Skeletal muscle tissue (tissue), 4 donors: ENCODE data around the gene NFATC4. TPM values are rescaled to one million over a fixed set of nuclear protein-coding genes. Genes with fewer than 3 reads are reported as not detected.

Experiments
- H3K27ac ChIP-seq: one replicate; pipeline ENCODE4 v1.7.0; 2013; ENCODE audit warnings: mild to moderate bottlenecking, low read depth, low read length, inconsistent platforms
- H3K27me3 ChIP-seq, 3 donors: one replicate each; pipeline ENCODE4 v1.7.0; 2013; ENCODE audit warnings: low read length in 3 of 3; ENCODE audit not compliant: control insufficient read depth in 3 of 3, insufficient read depth in 3 of 3
- H3K36me3 ChIP-seq, 3 donors: one replicate each; pipeline ENCODE4 v1.7.0; 2013; ENCODE audit warnings: low read length in 3 of 3; ENCODE audit not compliant: control insufficient read depth in 3 of 3, insufficient read depth in 3 of 3
- H3K4me1 ChIP-seq, 3 donors: one replicate each; pipeline ENCODE4 v1.7.0; 2013; ENCODE audit warnings: low read length in 3 of 3, mild to moderate bottlenecking in 3 of 3; ENCODE audit not compliant: control insufficient read depth in 3 of 3, insufficient read depth in 3 of 3
- H3K4me3 ChIP-seq, 3 donors: one replicate each; pipeline ENCODE4 v1.7.0; 2013; ENCODE audit warnings: low read length in 3 of 3
- H3K9ac ChIP-seq, 3 donors: one replicate each; pipeline ENCODE4 v1.7.0; 2013; ENCODE audit warnings: low read length in 3 of 3, mild to moderate bottlenecking in 3 of 3, moderate library complexity in 2 of 3, low read depth in 1 of 3
- H3K9me3 ChIP-seq, 3 donors: one replicate each; pipeline ENCODE4 v1.7.0; 2013; ENCODE audit warnings: low read length in 3 of 3; ENCODE audit not compliant: control insufficient read depth in 3 of 3
- total RNA-seq: library from RNA; depleted of rRNA; stranded (reverse); fragments of >200 nt; gene quantifications from one replicate; pipeline ENCODE4 v1.2.3, GENCODE V29; 2014
- donor health status: Osteomylitis.

Gene NFATC4
- total RNA-seq, 1 donor from 2014 or later, result 21.4 TPM

DNA sequence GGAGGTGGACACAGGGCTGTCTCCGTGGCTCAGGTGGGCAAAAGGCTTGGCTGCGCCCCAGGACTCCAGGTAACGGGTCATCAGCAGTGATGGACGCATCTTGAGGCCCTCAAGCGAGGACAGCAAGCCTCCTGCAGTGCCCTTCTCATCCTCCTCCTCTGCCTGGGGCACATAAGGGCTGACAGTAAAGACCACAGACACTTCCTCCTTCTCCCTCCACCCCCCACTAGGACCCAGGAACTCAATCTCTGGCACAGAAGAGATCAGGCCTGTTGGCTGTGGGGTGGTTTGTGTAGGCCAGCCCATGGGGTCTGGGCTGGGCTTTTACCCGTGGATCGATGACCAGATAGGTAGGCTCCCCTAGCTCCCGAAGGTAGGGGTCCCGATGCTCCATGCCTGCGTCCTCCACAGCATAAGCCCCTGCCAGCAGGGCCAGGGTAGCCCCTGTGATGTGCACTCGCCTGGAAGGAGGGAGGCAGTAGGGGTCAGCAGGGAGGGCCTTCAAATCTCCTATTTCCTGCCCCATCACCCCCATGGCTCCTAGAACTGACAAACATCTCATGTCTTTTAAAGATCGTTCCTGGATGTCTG lies 38.8 kb upstream of the NFATC4 start:
- peaks cover 0 to 4% (median 3%) of the 10 kb centered on the region in 3 donors for H3K36me3 ChIP-seq
- peaks cover 13 to 39% (median 21%) of the 10 kb centered on the region in 3 donors for H3K4me1 ChIP-seq
- H3K4me3 ChIP-seq, result no peak overlapping the region
- H3K27ac ChIP-seq, result no peak overlapping the region
- H3K9ac ChIP-seq, result no peak overlapping the region
- H3K27me3 ChIP-seq, result peaks cover 18 to 38% (median 32%) of the 10 kb centered on the region in 3 donors
- H3K9me3 ChIP-seq, result no peaks in the 10 kb centered on the region

DNA sequence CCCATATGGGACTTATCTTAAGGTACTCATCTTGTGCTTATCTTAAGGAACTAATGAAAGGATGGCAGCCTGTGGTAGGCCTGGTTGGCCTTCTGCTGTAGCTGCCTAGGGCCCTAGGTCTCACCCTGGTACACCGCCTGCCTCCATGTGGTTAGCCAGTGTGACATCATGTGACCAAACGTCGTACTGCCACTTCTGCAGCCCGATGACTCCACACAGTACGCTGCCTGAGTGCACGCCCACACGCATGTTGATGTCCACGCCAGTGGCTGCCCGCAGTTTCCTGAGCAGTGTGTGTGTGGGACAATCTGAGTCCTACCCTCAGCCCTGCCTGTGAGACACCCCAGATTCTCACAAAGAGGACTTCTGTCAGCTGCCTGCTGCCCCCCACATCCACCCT lies 38.2 kb upstream of the NFATC4 start:
- no peaks in the 10 kb centered on the region for H3K9me3 ChIP-seq
- H3K27ac ChIP-seq, result no peak overlapping the region
- no peak overlapping the region for H3K4me3 ChIP-seq
- H3K9ac ChIP-seq, result no peak overlapping the region
- H3K4me1 ChIP-seq, result peaks cover 16 to 42% (median 24%) of the 10 kb centered on the region in 3 donors
- peaks cover 23 to 44% (median 38%) of the 10 kb centered on the region in 3 donors for H3K27me3 ChIP-seq
- H3K36me3 ChIP-seq, result peaks cover 0 to 3% (median 2%) of the 10 kb centered on the region in 3 donors

DNA sequence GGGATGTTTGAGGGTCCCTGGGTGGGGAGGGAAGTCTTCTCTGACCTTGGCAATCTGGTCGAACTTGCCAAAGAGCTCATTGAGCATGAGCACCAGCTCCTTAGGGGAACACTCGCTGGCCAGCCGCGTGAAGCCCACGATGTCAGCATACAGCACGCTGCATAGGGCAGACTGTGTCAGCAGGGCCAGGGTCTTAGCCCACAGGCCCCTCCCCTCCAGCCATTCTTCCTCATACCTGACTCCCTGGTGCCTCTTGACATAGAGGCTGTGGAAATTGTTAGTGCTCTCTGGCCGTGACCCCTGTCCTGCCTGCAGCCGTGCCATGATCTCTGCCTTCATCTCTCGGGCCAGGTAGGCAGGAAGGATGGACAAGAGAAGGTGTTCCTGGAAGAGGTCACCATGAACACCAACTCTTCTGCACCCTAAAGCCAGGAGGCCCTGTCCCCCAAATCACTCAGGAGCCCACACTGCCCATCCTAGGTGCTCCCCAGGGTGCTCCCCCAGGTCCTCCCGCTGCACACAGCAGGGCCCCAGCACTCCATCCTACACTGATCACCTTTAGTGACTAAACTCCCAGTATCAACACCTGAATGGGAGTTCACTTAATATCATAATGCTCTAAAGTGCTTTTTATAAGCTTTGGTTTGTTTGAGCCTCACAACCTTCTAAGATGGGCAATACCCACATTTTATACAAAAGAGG lies 36.9 kb upstream of the NFATC4 start:
- Histone ChIP-seq H3K9me3 (no peaks in the 10 kb centered on the region), H3K4me1 (peaks cover 24 to 48% (median 27%) of the 10 kb centered on the region in 3 donors), H3K27ac (no peak overlapping the region), H3K36me3 (peaks cover 0 to 2% (median 0%) of the 10 kb centered on the region in 3 donors), H3K4me3 (no peak overlapping the region), H3K9ac (no peak overlapping the region), H3K27me3 (peaks cover 37 to 58% (median 50%) of the 10 kb centered on the region in 3 donors)

DNA sequence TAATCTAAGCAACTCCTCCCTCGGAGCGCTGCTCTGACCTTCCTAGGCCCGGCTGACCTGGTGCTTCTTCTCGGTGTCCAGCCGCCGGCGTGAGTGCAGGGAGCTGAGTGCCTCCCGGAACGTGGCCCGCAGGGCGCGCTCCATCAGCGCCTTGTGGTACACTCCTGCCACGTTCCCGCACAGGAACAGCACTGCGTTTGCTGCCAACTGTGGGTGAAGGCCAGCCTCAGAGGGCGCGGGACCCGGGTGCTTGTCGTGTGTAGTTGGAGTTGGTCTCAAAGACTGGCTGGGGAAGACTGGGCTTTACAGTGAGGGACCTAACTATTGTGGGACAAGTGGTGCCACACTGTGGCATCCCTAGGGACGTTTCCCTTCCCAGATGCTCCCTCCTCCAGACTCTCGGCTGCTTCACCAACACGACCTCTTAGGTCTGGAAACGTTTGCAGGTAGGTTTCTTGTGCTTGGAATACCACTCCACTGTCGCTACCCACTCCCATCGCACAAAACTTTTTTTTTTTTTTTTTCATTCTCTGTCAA lies 36.2 kb upstream of the NFATC4 start:
- H3K27me3 ChIP-seq, result peaks cover 38 to 59% (median 50%) of the 10 kb centered on the region in 3 donors
- peaks cover 25 to 51% (median 27%) of the 10 kb centered on the region in 3 donors for H3K4me1 ChIP-seq
- peak overlapping the region in 2 of 3 donors; percentile 60 to 67 for H3K4me3 ChIP-seq

DNA sequence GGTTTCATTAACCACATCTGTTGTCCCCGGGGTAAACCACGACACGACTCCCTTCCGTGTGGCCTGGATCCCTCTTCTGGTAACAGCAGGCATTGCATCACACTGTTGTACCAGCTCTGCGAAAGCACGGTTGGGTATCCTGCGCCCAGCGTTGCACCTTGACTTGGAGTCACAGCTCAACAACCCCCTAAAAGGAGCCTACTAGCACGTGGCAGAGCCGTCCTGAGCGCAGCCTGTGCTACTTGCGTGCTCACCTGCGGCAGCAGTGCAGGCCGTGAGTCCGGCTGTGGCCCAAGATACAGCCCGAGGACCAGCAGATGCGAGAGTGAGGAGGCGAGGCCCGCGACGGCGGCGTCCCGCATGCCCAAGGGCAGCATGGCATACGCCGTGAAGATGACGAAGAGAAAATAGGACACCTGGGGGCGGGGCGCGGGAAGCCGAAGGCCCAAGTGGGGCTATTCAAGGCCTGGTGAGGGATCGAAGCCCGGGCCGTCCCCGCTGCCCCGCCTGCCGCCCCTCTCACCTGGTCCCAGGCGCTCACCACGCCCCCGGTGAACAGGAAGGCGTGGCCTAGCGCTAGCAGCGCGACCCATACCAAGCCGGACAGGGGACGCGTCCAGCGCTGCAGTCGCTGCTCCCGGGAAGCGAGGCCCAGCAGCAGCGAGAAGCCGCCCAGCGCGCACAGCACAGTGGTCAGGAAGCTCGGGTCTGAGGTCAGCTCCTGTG lies 35.6 kb upstream of the NFATC4 start:
- H3K27ac ChIP-seq, result no peak overlapping the region
- peak overlapping the region; percentile 42 to 67 (median 60) for H3K4me3 ChIP-seq
- peaks cover 38 to 65% (median 55%) of the 10 kb centered on the region in 3 donors for H3K27me3 ChIP-seq
- peaks cover 25 to 49% (median 27%) of the 10 kb centered on the region in 3 donors for H3K4me1 ChIP-seq
- H3K36me3 ChIP-seq, result peaks cover 0 to 7% (median 4%) of the 10 kb centered on the region in 3 donors
- peak overlapping the region in 2 of 3 donors; percentile 20 to 40 for H3K9ac ChIP-seq
- H3K9me3 ChIP-seq, result no peaks in the 10 kb centered on the region

More for the DNA sequence above, 36.2 kb upstream of the NFATC4 start:
- Histone ChIP-seq H3K36me3 (peaks cover 0 to 3% (median 2%) of the 10 kb centered on the region in 3 donors), H3K9me3 (no peaks in the 10 kb centered on the region), H3K9ac (no peak overlapping the region), H3K27ac (no peak overlapping the region)

DNA sequence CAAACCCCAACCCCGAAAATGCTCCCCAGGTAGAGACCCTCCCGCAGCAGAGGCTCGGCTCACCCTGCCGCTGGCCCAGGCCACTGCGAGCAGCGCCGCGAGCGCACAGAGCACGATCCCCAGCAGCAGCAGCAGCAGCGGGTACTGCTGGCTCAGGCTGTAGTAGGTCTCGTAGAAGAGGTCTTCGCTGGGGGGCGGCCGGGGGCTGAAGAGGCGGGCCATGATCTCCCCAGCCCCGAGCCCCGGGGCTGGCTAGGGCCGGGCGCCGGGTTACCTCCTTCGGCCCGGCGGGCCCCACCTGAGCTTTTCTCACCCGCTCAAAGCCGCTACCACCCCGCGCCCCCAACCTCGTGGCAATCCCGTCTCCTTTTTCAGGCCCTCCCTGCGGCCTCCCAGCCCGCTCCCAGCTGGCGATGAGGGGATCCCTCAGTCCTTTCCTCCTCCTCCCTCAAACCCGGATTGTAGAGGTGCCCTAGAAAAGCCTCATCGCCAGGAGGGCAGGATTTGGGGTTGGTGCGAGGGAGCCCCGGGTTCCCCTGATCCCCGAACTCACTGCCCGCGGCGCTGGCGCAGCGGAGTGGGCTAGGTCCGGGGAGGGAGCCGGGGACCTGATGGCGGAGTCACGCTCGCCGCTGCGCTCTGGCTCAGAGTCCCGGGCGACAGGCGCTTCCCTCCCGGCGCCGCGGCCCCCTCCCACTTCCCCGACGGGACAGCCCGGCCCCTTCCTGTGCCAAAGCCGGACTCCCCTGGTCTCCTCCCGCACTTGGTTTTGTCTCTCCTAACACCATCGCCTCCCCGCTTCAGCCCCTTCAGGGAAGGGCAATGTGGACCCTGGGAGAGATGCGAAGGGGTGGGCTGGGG lies 33.3 kb upstream of the NFATC4 start, which contains the start of gene ADCY4:
Gene ADCY4 (minus strand): TSS at position 641 of the 861 bp plus-strand sequence. CDS start 419 bp downstream, at position 222.
- Histone ChIP-seq H3K4me1 (peaks cover 29 to 41% (median 38%) of the 10 kb centered on the region in 3 donors), H3K9me3 (no peaks in the 10 kb centered on the region), H3K27me3 (peaks cover 55 to 86% (median 73%) of the 10 kb centered on the region in 3 donors), H3K4me3 (peak within 1 kb of the TSS; percentile 56 to 67 (median 67)), H3K27ac (peak within 1 kb of the TSS; percentile 80), H3K36me3 (peaks cover 0 to 7% (median 4%) of the 10 kb centered on the region in 3 donors), H3K9ac (peak within 1 kb of the TSS; percentile 57 to 74 (median 67))

DNA sequence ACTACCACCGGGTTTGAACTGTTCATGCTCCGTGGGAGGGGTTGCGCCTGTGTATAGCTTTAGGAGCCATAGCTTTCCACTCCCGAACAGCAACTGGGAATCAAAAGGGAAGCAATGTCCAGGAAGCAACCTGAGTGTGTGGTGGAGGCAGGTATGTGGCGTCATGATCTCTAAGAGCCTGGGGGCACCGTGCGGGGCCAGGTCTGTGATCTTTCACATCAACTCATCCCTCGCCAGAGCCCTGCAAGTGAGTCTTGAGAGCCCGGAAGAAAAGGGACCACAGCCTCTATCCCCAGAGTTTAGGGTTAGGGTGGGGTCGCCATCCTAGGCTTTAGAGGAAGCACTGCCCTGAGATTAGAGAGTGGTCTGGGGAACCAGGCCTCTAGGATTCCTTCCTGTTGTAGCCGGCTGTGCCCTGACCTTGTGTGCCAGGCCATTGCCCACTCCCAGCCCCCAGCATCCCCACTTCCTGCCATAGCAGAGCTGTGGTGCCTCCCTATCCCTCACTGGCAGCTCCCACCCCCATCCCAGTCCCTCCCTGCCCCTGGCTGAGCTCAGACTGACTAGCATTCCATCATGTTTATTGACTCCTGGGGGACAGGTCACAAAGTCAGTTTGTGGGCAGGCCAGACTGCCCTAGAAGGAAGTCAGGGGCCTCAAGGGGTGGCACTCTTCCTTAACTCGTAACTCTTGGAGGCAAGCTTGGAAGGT lies 32.4 kb upstream of the NFATC4 start:
- Histone ChIP-seq H3K9me3 (no peaks in the 10 kb centered on the region), H3K4me3 (peak overlapping the region in 2 of 3 donors; percentile 67), H3K9ac (peak overlapping the region in 1 of 3 donors; percentile 67), H3K27ac (peak overlapping the region; percentile 80), H3K27me3 (peaks cover 55 to 86% (median 80%) of the 10 kb centered on the region in 3 donors), H3K4me1 (peaks cover 29 to 47% (median 34%) of the 10 kb centered on the region in 3 donors), H3K36me3 (peaks cover 0 to 7% (median 2%) of the 10 kb centered on the region in 3 donors)

DNA sequence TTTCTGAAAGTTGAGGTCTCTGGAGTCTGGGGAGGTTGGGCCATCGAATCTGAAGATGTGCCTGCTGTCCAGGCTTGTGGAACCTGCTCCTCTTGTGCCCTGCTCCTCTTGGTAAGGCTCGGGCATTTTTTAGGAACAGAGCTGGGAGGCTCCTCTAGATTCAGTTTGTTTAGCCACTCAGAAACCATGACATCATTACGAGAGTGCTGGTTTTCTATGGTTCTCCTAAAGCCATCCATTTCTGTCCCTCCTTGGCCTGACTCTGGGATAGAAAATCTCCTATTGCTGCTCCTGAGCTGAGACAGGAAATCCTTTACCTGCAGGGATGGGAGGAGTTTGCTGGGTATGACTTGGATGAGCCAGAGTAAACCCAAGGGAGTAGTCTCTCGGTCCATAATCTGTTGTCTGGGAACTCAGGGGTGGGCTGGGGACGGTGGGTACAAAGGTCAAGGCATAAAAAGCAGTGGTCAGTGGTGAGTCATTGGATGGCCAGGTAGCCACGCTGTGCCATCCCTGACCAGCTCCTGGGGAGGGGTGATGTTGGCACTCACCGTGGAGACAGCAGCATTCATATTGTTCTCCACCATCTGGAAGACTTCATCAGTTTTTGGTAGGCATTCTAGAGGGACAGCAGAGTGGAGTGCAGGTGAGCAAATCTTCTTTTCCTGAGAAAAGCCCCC lies 30.7 kb upstream of the NFATC4 start:
- Histone ChIP-seq H3K9ac (no peak overlapping the region), H3K36me3 (peaks cover 0 to 7% (median 2%) of the 10 kb centered on the region in 3 donors), H3K27me3 (peaks cover 51 to 72% (median 64%) of the 10 kb centered on the region in 3 donors), H3K27ac (no peak overlapping the region), H3K4me1 (peaks cover 25 to 41% (median 27%) of the 10 kb centered on the region in 3 donors), H3K4me3 (no peak overlapping the region), H3K9me3 (no peaks in the 10 kb centered on the region)
